ENCODE data around the gene CHRM4.

CHRM4 gene

DNA sequence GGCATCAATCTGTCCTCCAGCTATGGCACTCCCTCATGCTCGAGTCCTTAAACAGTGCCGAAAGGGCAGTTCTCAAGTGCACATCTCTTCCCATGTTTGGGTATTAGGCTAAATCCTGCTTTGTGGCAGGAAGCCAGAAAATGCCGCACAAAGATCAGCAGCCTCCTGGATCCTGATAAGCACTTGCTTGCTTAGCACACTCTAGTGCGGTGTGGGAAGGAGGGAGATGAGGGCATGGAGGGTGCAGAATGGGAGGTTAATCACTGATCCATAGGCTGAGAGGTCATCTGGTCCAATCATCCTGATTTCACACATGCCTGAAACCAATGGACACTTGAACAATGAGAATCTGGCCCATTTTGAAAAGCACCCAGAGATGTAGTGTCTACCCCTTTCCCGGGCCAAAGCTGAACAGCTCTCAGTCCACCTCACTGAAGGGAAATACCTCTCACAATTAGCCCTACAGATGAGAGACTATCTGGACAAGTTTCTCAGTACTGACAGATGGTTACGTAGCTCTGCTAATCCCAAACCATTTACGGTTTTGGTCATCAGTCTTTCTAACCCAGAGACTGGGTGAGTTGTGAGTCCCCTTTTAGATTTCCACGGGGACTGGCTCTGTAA lies 29.8 kb upstream of the CHRM4 start:
- Histone ChIP-seq H3K4me1 (ENCODE audit: control insufficient read depth, insufficient read depth, low read length, unreplicated experiment) (no peaks in the 10 kb centered on the region), H3K27me3 (ENCODE audit: insufficient read depth, low read length) (no peaks in the 10 kb centered on the region), H2AFZ (ENCODE audit: low read length, unreplicated experiment) (no peak overlapping the region), H3K79me2 (ENCODE audit: control insufficient read depth, insufficient read depth, low read length, unreplicated experiment) (no peaks in the 10 kb centered on the region), H3K27ac (ENCODE audit: low read depth, low read length) (no peak overlapping the region), H3K4me3 (ENCODE audit: low read depth, low read length) (no peak overlapping the region), H3K36me3 (ENCODE audit: insufficient read depth, low read length) (peaks cover 6% of the 10 kb centered on the region; the same call in 1 of the 2 replicates)

DNA sequence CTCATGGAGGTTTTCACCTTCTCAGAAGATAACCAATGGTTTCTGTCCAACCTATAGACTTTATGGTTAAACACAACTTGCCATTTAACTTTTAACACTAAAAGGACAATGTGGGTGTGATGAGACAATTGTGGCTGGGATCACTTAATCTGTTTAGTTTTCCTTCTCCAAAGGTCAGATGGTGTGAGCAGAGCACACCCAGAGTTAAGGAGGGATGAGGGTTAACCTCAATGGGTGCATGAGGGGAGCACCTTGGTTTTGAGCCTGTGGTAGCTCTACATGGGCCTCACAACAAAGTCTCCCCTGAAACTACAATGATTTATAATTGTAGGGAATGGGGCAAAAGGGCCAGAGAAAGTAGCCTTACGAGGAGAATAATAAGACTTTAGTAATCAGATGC lies 28.9 kb upstream of the CHRM4 start:
- Histone ChIP-seq H3K79me2 (ENCODE audit: control insufficient read depth, insufficient read depth, low read length, unreplicated experiment) (no peaks in the 10 kb centered on the region), H3K27ac (ENCODE audit: low read depth, low read length) (no peak overlapping the region), H3K36me3 (ENCODE audit: insufficient read depth, low read length) (peaks cover 6% of the 10 kb centered on the region; the same call in 1 of the 2 replicates), H3K4me1 (ENCODE audit: control insufficient read depth, insufficient read depth, low read length, unreplicated experiment) (no peaks in the 10 kb centered on the region), H2AFZ (ENCODE audit: low read length, unreplicated experiment) (no peak overlapping the region), H3K4me3 (ENCODE audit: low read depth, low read length) (no peak overlapping the region), H3K27me3 (ENCODE audit: insufficient read depth, low read length) (no peaks in the 10 kb centered on the region)

DNA sequence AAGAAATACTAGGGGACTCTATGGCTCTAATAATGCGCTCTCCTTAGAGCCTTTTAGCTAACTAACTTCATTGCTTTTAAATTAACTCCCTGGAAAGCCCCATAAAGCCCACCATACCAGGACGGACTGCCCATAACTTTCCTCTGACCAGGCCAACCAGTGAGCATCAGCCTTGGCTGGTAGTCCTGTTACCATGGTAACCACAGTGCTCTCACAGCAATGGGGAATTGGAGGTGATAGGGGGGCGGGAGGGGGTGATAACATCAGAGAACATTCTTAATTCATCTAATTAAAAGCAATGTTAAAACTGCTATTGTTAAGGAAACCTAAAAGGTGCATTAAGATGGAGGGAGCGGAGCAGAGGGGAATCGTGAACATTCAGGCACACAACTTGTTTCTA lies 27.2 kb upstream of the CHRM4 start:
- Histone ChIP-seq H3K79me2 (ENCODE audit: control insufficient read depth, insufficient read depth, low read length, unreplicated experiment) (no peaks in the 10 kb centered on the region), H3K4me1 (ENCODE audit: control insufficient read depth, insufficient read depth, low read length, unreplicated experiment) (no peaks in the 10 kb centered on the region), H3K36me3 (ENCODE audit: insufficient read depth, low read length) (peaks cover 6% of the 10 kb centered on the region; the same call in 1 of the 2 replicates), H3K4me3 (ENCODE audit: low read depth, low read length) (no peak overlapping the region), H3K27ac (ENCODE audit: low read depth, low read length) (no peak overlapping the region), H3K27me3 (ENCODE audit: insufficient read depth, low read length) (no peaks in the 10 kb centered on the region), H2AFZ (ENCODE audit: low read length, unreplicated experiment) (no peak overlapping the region)

DNA sequence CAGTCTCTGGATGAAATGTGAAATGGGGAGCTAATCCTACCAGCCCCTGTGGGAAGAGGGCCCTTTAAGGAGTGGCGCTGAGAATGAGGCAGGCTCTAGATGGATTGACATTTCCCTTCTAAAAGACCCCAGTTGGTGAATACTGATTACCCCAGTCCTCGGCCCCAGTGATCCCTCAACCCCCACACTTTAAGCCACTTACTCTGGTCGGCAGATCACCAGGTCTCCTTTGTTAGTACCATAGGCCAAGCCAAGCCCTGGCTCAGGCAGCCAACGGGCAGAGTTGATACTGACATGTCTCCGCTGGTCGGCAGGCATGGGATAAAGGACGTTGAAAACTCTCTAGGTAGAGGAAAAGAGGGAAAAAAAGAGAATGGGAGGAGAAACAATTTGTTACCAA lies 26.1 kb upstream of the CHRM4 start:
- Histone ChIP-seq H3K4me3 (ENCODE audit: low read depth, low read length) (no peak overlapping the region), H3K4me1 (ENCODE audit: control insufficient read depth, insufficient read depth, low read length, unreplicated experiment) (no peaks in the 10 kb centered on the region), H2AFZ (ENCODE audit: low read length, unreplicated experiment) (no peak overlapping the region), H3K79me2 (ENCODE audit: control insufficient read depth, insufficient read depth, low read length, unreplicated experiment) (no peaks in the 10 kb centered on the region), H3K27ac (ENCODE audit: low read depth, low read length) (no peak overlapping the region), H3K27me3 (ENCODE audit: insufficient read depth, low read length) (no peaks in the 10 kb centered on the region), H3K36me3 (ENCODE audit: insufficient read depth, low read length) (peaks cover 6% of the 10 kb centered on the region; the same call in 1 of the 2 replicates)

DNA sequence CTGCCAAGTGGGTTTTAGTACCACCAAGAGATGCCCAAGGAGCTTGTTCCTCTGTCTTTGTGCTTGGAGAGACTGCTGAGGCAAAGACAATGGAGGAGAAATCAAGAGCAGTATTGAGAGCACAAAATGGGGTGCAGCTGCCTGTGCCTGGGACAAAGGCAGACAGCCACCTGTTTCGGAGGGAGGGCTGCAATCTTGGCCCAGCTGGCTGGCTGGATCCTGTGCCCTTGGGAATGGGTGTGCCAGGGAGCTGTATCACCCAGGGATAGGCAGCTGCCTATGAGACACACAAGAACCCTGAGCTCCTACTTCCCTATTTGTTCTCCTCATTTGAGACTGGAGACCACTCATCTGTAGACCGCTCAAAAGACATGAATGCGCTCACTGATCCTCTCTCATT lies 23.3 kb upstream of the CHRM4 start:
- no peak overlapping the region for H3K27ac ChIP-seq (ENCODE audit: low read depth, low read length)
- no peak overlapping the region for H3K4me3 ChIP-seq (ENCODE audit: low read depth, low read length)
- no peaks in the 10 kb centered on the region for H3K27me3 ChIP-seq (ENCODE audit: insufficient read depth, low read length)
- no peaks in the 10 kb centered on the region for H3K79me2 ChIP-seq (ENCODE audit: control insufficient read depth, insufficient read depth, low read length, unreplicated experiment)
- H2AFZ ChIP-seq (ENCODE audit: low read length, unreplicated experiment) = no peak overlapping the region
- H3K36me3 ChIP-seq (ENCODE audit: insufficient read depth, low read length) = peaks cover 6% of the 10 kb centered on the region; the same call in 1 of the 2 replicates
- no peaks in the 10 kb centered on the region for H3K4me1 ChIP-seq (ENCODE audit: control insufficient read depth, insufficient read depth, low read length, unreplicated experiment)

DNA sequence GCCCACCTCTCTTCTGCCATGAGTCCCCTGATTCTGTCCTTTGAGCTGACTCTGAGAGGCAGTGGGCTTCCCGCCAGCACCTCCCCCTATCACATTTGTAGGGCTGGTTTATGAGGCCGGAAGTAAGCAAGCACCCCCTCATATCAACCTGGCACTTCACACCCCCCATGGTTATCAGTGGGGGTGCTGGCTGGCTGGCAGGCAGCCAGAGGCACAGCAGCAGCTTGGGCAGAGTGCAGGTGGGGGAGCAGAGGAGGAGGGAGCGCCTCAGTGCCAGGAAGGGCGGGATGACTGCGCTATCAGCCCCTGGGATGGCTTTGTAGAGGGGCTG lies 22.9 kb upstream of the CHRM4 start:
- no peaks in the 10 kb centered on the region for H3K4me1 ChIP-seq (ENCODE audit: control insufficient read depth, insufficient read depth, low read length, unreplicated experiment)
- no peaks in the 10 kb centered on the region for H3K27me3 ChIP-seq (ENCODE audit: insufficient read depth, low read length)
- H3K27ac ChIP-seq (ENCODE audit: low read depth, low read length) = no peak overlapping the region
- no peaks in the 10 kb centered on the region for H3K79me2 ChIP-seq (ENCODE audit: control insufficient read depth, insufficient read depth, low read length, unreplicated experiment)
- no peak overlapping the region for H3K4me3 ChIP-seq (ENCODE audit: low read depth, low read length)
- peaks cover 6% of the 10 kb centered on the region; the same call in 1 of the 2 replicates for H3K36me3 ChIP-seq (ENCODE audit: insufficient read depth, low read length)
- H2AFZ ChIP-seq (ENCODE audit: low read length, unreplicated experiment) = no peak overlapping the region

DNA sequence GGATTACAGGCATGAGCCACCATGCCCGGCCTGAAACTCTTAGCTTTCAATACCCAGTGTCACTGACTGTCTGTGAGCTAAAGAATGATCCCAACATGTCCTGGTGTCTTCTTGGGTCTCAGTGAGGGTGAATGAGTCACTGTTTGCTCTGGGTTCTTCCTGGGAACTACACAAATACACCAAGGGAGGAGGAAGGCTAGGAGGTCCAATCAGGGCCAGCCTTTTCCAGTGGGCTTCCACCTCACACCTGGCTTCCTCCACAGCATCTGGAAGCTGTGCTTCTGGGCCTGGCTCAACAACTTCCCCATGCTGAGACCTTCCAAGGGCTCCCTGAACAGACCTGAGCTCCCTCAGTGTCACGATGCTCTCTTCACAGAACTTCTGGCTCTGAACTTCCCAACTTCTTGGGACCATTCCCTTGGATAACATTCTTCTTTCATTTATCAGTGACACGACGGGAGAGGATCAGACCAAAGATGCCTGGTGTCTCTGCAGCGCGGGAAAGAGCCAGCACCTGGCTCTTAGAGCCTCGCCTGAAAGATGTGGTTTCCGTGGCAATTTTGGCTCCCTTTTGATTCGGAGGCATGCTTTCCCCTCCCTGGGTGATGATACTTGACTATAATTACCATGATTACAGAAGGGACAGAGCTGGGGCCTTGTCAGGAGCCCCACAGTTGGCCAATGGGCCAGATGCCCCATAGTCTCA lies 22.3 kb upstream of the CHRM4 start:
- no peak overlapping the region for H3K27ac ChIP-seq (ENCODE audit: low read depth, low read length)
- H3K36me3 ChIP-seq (ENCODE audit: insufficient read depth, low read length) = peaks cover 6% of the 10 kb centered on the region; the same call in 1 of the 2 replicates
- H3K79me2 ChIP-seq (ENCODE audit: control insufficient read depth, insufficient read depth, low read length, unreplicated experiment) = no peaks in the 10 kb centered on the region
- no peak overlapping the region for H3K4me3 ChIP-seq (ENCODE audit: low read depth, low read length)
- no peak overlapping the region for H2AFZ ChIP-seq (ENCODE audit: low read length, unreplicated experiment)
- H3K27me3 ChIP-seq (ENCODE audit: insufficient read depth, low read length) = no peaks in the 10 kb centered on the region
- no peaks in the 10 kb centered on the region for H3K4me1 ChIP-seq (ENCODE audit: control insufficient read depth, insufficient read depth, low read length, unreplicated experiment)

DNA sequence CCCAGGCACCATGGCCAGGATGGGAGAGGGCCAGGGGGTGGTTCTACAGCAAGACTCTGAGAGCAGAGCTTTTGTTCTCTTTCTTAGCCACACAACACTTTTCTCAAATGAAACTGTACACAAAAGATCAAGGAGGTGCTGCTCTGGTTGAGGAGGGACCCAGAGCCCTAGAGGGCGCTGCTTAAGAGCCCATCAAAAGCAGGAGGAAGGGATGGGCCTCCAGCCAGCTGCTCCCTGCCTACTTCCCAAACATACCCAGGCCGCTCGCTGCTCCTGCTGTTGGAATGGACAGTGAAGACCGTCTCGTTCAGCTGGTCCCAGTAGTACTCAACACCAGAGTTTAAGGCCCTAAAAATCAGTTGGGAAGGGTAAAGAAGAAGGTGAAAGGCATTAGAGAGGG lies 18.4 kb upstream of the CHRM4 start:
- no peak overlapping the region for H3K4me3 ChIP-seq (ENCODE audit: low read depth, low read length)
- no peaks in the 10 kb centered on the region for H3K79me2 ChIP-seq (ENCODE audit: control insufficient read depth, insufficient read depth, low read length, unreplicated experiment)
- no peaks in the 10 kb centered on the region for H3K27me3 ChIP-seq (ENCODE audit: insufficient read depth, low read length)
- H3K36me3 ChIP-seq (ENCODE audit: insufficient read depth, low read length) = no peaks in the 10 kb centered on the region
- no peak overlapping the region for H2AFZ ChIP-seq (ENCODE audit: low read length, unreplicated experiment)
- no peak overlapping the region for H3K27ac ChIP-seq (ENCODE audit: low read depth, low read length)
- H3K4me1 ChIP-seq (ENCODE audit: control insufficient read depth, insufficient read depth, low read length, unreplicated experiment) = no peaks in the 10 kb centered on the region

DNA sequence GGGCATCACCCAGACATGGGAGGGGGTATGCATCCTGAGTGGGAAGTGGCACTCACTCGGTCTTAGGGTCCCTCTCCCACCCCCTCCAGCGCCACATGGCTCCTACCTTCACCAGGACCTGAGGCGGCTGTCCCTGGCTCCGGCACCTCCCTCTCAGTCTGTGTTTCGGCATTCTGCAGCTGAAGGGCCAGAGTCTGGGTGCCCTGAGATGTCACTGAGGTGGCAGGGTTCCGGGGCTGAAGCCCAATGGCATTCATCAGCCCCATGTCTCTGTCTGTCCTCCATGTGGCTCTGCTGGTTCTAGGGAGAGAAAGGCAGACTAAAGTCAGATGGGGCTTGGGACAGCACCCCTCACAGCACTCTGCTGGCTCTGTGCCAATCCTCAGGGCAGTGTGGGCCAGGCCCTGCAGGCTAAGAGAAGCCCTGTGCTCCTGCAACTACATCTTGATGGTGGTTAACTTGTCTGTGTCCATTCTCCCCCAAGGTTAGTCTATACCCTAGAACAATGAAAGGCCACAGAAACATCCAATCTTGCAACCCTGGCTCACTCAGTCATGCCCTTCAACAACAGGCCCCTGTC lies 16.9 kb upstream of the CHRM4 start:
- no peak overlapping the region for H2AFZ ChIP-seq (ENCODE audit: low read length, unreplicated experiment)
- H3K4me3 ChIP-seq (ENCODE audit: low read depth, low read length) = no peak overlapping the region
- H3K36me3 ChIP-seq (ENCODE audit: insufficient read depth, low read length) = no peaks in the 10 kb centered on the region
- H3K27me3 ChIP-seq (ENCODE audit: insufficient read depth, low read length) = no peaks in the 10 kb centered on the region
- H3K27ac ChIP-seq (ENCODE audit: low read depth, low read length) = no peak overlapping the region
- H3K79me2 ChIP-seq (ENCODE audit: control insufficient read depth, insufficient read depth, low read length, unreplicated experiment) = no peaks in the 10 kb centered on the region
- H3K4me1 ChIP-seq (ENCODE audit: control insufficient read depth, insufficient read depth, low read length, unreplicated experiment) = no peaks in the 10 kb centered on the region

DNA sequence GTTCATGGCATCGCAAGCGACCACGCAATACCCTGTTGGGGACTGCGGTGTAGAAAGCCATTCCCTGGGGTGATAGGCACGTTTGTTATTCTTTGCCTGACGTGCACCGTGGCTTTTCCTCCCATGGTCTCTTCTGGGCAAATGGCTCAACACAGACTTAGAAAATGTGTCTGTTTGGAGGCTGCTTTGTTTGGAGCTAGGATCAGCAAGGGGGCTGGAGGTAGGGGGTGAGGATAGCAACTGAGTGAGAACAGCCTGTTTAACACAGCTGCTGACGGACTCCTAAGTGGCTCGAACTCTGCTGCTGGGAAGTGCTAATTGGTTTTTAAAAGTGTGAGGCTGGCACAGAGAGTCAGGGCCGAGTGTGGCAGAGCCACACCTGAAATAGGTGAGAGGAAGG lies 16.1 kb upstream of the CHRM4 start:
- Histone ChIP-seq H3K27me3 (ENCODE audit: insufficient read depth, low read length) (no peaks in the 10 kb centered on the region), H3K36me3 (ENCODE audit: insufficient read depth, low read length) (no peaks in the 10 kb centered on the region), H3K4me1 (ENCODE audit: control insufficient read depth, insufficient read depth, low read length, unreplicated experiment) (no peaks in the 10 kb centered on the region), H2AFZ (ENCODE audit: low read length, unreplicated experiment) (no peak overlapping the region), H3K79me2 (ENCODE audit: control insufficient read depth, insufficient read depth, low read length, unreplicated experiment) (no peaks in the 10 kb centered on the region), H3K4me3 (ENCODE audit: low read depth, low read length) (no peak overlapping the region), H3K27ac (ENCODE audit: low read depth, low read length) (no peak overlapping the region)

DNA sequence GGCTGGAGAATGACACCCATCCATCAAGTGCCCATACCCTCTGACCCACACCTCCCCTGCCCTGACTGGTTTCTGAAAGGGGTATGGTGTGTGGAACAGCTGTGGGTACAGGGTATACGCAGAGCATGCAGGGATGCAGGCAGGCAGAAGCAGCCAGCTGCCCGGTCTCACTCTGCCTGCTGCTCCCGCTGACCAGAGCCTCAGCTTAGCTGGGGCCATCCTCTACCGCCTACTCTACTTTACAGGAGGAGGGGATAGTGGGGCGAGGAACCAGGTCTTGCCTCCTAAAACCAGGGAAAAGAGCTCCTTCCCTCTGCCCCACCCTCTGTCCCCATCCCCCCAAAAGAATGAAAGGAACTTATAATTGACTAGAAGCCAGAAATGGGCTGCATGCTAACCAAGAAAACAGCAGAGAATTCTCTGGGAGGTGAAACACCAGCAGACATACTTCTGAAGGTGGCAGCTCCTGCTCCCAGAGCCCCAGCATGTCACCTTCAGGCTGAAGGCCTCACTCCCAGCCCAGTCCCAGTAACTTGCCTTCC lies 13.0 kb upstream of the CHRM4 start:
- Histone ChIP-seq H3K27me3 (ENCODE audit: insufficient read depth, low read length) (no peaks in the 10 kb centered on the region), H3K4me3 (ENCODE audit: low read depth, low read length) (no peak overlapping the region), H3K36me3 (ENCODE audit: insufficient read depth, low read length) (no peaks in the 10 kb centered on the region), H3K4me1 (ENCODE audit: control insufficient read depth, insufficient read depth, low read length, unreplicated experiment) (no peaks in the 10 kb centered on the region), H3K27ac (ENCODE audit: low read depth, low read length) (no peak overlapping the region), H3K79me2 (ENCODE audit: control insufficient read depth, insufficient read depth, low read length, unreplicated experiment) (no peaks in the 10 kb centered on the region), H2AFZ (ENCODE audit: low read length, unreplicated experiment) (no peak overlapping the region)
